ENCODE data around the gene KRTAP9-9. TPM values are rescaled to one million over a fixed set of nuclear protein-coding genes. Genes with fewer than 3 reads are reported as not detected.

Gene KRTAP9-9
- total RNA-seq, 1 experiment from 2014 or later: not detected

GRCh38 chr17:41301916-41302901, 47.0 kb downstream of the KRTAP9-9 start, which contains the start of gene KRTAP29-1 (continued):
- TF ChIP-seq ZNF512 (CRISPR knock-in tag; IDR thresholded peaks at IDR 0.05; ENCODE audit: borderline replicate concordance) (no peak), ATF2 (CRISPR knock-in tag; IDR thresholded peaks at IDR 0.05; ENCODE audit: borderline replicate concordance, low read depth) (no peak), ATF1 (CRISPR knock-in tag; IDR thresholded peaks at IDR 0.05) (no peak), AFF4 (CRISPR knock-in tag; IDR thresholded peaks at IDR 0.05; ENCODE audit: borderline replicate concordance) (no peak), NFATC4 (CRISPR knock-in tag; IDR thresholded peaks at IDR 0.05) (no peak), MYBL2 (CRISPR knock-in tag; IDR thresholded peaks at IDR 0.05) (no peak), TP53 (CRISPR knock-in tag; IDR thresholded peaks at IDR 0.05) (no peak), IRF1 (CRISPR knock-in tag; IDR thresholded peaks at IDR 0.05) (no peak)

- no peaks in the 10 kb centered on the region for H3K36me3 Mint-ChIP-seq
- H3K27ac Mint-ChIP-seq: no peak overlapping the region
- POLR2A ChIA-PET: no interaction called here
- ATAC-seq (no peak), DNase-seq (ENCODE audit: low spot score) (no peak)
- peaks cover 7% of the 10 kb centered on the region; the same call in 1 of the 2 replicates for H3K4me1 Mint-ChIP-seq
- CTCF ChIA-PET: interaction anchor here (1.0 kb wide), 1 partner anchor 394 kb away, joined by 3 read pairs; no protein-coding TSS in a partner anchor
- H3K4me3 Mint-ChIP-seq: no peak overlapping the region
- TF ChIP-seq NR3C1 (CRISPR knock-in tag; conservative IDR thresholded peaks at IDR 0.05; ENCODE audit: low read depth): no peak
- no peak for TF ChIP-seq CDX4 (CRISPR knock-in tag; IDR thresholded peaks at IDR 0.05; ENCODE audit: borderline replicate concordance)
- TF ChIP-seq PREB (CRISPR knock-in tag; IDR thresholded peaks at IDR 0.05; ENCODE audit: borderline replicate concordance): no peak
- TF ChIP-seq ATF1 (CRISPR knock-in tag; IDR thresholded peaks at IDR 0.05): no peak
- no peak for TF ChIP-seq RORB (CRISPR knock-in tag; IDR thresholded peaks at IDR 0.05)
- no peak for TF ChIP-seq HMGA2 (CRISPR knock-in tag; IDR thresholded peaks at IDR 0.05)
- no peak for TF ChIP-seq USF2 (CRISPR knock-in tag; IDR thresholded peaks at IDR 0.05)
- no peak for TF ChIP-seq NR2C2 (CRISPR knock-in tag; IDR thresholded peaks at IDR 0.05)
- peaks cover 6% of the 10 kb centered on the region; the same call in 1 of the 2 replicates for H3K9me3 Mint-ChIP-seq
- no peaks in the 10 kb centered on the region; the same call in none of the 2 replicates for H3K27me3 Mint-ChIP-seq (ENCODE audit: low read depth)
Observed at GRCh38 chr17:41302981-41303380, 47.8 kb downstream of the KRTAP9-9 start.

Measured in WTC11 (cell line).